T-helper 2 cell treated with Interferon-gamma antibody and Interleukin-4, amounts not matched to agents 5 μg/mL and 100 μg/mL, for 36 hours (primary cell): ENCODE data around the gene SPG21.
"Not testable (repeated sequence)": the region's sequence is repeated elsewhere in the genome, so short reads cannot be mapped to it uniquely, and the experiment has no call there.

Experiments
- DNase-seq: peaks from one replicate; pipeline ENCODE4 v3.0.0; 2021; ENCODE audit warnings: low spot score
- H3K27ac Mint-ChIP-seq: one replicate; pipeline ENCODE4 v1.8.0; 2021; ENCODE audit warnings: mild to moderate bottlenecking, mixed read lengths
- H3K27me3 Mint-ChIP-seq: one replicate; pipeline ENCODE4 v1.8.0; 2021; ENCODE audit warnings: low read depth, mixed read lengths
- H3K36me3 Mint-ChIP-seq: one replicate; pipeline ENCODE4 v1.8.0; 2021; ENCODE audit warnings: low read depth, mixed read lengths
- H3K4me1 Mint-ChIP-seq: one replicate; pipeline ENCODE4 v1.8.0; 2021; ENCODE audit warnings: low read depth, mixed read lengths
- H3K4me3 Mint-ChIP-seq: one replicate; pipeline ENCODE4 v1.8.0; 2022; ENCODE audit warnings: mild to moderate bottlenecking, moderate library complexity, mixed read lengths
- H3K9me3 Mint-ChIP-seq: one replicate; pipeline ENCODE4 v1.8.0; 2021; ENCODE audit warnings: mixed read lengths

Gene SPG21

DNA sequence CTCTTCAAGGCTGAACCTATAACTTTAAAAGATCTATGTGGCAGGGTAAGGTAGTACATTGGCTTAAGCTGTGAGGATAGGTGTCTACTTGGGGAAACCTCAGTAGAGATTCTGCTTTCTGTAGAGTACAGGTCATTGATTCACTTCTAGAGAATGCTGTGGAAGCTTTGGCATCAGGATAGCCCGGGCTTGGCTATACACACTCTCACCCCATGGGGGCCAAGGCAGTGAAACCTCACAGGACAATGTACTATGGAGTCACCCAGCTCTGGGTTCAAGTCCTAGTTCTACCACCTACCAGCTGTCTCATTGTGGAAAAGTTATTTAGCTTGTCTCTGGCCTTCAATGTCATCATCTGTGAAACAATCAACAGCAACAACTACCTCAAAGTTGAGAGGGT is 30.7 kb upstream of the SPG21 start:
- Mint-ChIP-seq H3K36me3 (peaks cover 40% of the 10 kb centered on the region), H3K4me3 (no peak overlapping the region)

DNA sequence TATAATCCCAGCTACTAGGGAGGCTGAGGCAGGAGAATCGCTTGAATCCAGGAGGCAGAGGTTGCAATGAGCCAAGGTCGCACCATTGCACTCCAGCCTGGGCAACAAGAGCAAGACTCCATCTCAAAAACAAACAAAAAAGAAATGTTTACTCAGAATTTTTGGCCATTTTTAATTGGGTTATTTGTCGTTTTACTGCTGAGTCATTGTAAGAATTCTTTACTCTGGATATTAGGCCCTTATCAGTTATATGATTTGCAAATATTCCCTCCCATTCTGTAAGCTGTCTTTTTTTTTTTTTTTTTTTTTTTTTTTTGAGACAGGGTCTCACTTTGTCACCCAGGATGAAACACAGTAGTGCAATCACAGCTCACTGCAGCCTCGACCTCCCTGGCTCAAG is 21.5 kb upstream of the SPG21 start:
- not testable (repeated sequence) for DNase-seq, H3K27me3 Mint-ChIP-seq, H3K4me1 Mint-ChIP-seq, H3K27ac Mint-ChIP-seq, H3K4me3 Mint-ChIP-seq
- peaks cover 34% of the 10 kb centered on the region for H3K36me3 Mint-ChIP-seq
- peaks cover 11% of the 10 kb centered on the region for H3K9me3 Mint-ChIP-seq

More for the DNA sequence above, 30.7 kb upstream of the SPG21 start:
- no peak for DNase-seq
- Mint-ChIP-seq H3K27ac (no peak overlapping the region), H3K4me1 (no peaks in the 10 kb centered on the region), H3K27me3 (no peaks in the 10 kb centered on the region), H3K9me3 (no peaks in the 10 kb centered on the region)

DNA sequence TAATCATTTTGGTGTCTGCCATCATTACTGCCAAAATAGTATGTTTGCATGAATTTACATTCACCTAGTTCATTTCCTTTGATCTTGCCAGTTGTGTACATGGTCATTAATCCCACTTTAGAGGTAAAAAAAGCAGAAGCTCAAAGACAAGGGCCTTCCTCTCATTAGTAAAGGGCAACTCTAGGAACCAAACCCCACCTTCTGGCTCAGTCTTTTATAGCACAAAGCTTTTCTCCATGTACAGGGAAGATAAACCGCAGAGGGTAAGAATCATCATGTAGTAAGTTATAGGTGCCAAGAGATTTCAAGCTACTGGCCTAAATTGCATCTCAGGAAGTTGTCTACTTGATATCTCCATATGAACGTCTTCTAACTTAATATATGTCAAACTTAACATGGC is 19.3 kb upstream of the SPG21 start:
- Mint-ChIP-seq H3K27ac (no peak overlapping the region), H3K4me1 (no peaks in the 10 kb centered on the region), H3K4me3 (no peak overlapping the region), H3K9me3 (peaks cover 11% of the 10 kb centered on the region), H3K36me3 (peaks cover 21% of the 10 kb centered on the region), H3K27me3 (no peaks in the 10 kb centered on the region)
- DNase-seq = no peak

DNA sequence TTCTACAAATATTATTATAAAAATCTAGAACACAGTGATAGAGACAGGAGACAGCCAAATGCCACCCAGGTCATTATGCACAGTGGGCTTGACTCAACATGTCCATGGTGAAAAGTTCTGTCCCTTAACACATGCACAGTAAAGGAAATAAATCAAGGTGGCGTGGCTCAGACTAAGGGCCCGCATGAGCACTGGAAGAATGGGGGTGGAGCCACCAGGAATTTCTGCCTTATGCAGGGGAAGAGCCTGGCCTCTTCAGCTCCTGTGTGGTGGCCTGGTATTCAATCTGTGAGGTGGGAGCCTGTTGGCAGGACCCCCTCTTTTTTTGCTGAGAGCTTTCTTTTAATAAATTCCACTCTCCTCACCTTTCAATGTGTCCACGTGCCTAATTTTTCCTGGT is 17.2 kb upstream of the SPG21 start:
- H3K4me1 Mint-ChIP-seq = no peaks in the 10 kb centered on the region
- DNase-seq = no peak
- H3K27ac Mint-ChIP-seq = no peak overlapping the region
- H3K9me3 Mint-ChIP-seq = no peaks in the 10 kb centered on the region
- no peaks in the 10 kb centered on the region for H3K27me3 Mint-ChIP-seq
- H3K36me3 Mint-ChIP-seq = peaks cover 10% of the 10 kb centered on the region
- no peak overlapping the region for H3K4me3 Mint-ChIP-seq

DNA sequence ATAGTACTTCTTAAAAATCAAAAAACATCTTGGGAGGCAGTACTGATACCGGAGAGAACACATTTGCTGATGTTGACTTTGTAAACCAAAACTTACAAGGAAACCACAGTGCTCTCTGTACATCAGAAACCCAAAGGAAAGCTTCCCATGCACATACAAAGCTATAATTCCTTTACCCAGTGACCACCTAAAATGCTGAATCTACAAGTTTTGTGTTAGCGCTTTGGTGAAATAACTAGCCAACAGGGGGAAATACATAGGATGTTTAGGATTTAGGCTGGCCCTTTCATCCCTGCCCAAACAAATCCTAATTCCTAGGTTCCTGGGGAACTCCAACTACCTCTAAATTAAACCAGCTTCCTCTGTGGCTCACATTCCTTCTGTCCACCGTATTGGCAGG is 15.3 kb upstream of the SPG21 start:
- H3K36me3 Mint-ChIP-seq = peaks cover 8% of the 10 kb centered on the region
- no peaks in the 10 kb centered on the region for H3K4me1 Mint-ChIP-seq
- no peak for DNase-seq
- H3K27me3 Mint-ChIP-seq = no peaks in the 10 kb centered on the region
- H3K27ac Mint-ChIP-seq = no peak overlapping the region
- H3K4me3 Mint-ChIP-seq = no peak overlapping the region
- H3K9me3 Mint-ChIP-seq = no peaks in the 10 kb centered on the region

DNA sequence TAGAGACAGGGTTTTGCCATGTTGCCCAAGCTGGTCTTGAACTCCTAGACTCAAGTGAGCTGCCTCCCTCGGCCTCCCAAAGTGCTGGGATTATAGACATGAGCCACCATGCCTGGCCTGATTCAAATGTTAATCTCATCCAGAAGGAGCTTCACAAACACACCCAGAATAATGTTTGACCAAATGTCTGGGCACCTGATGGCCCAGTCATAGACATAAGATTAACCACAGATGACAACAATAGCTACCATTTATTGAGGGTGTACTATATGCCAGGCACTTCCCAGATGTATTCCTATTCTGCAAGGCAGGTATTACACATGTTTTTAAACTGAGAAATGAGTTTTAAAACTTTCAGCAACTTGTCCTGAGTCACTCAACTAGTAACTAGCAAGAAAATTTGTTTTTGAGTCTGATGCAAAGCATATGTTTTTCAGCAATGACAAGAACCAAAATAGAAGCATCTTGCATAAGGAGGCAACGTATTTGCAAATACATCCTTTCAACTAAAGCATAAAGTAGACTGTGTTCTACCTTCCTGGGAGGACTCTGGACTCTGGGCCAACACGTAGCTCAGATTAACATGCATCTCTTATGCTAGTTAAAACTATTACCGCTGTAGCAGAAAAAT is 8.1 kb upstream of the SPG21 start:
- Mint-ChIP-seq H3K27ac (no peak overlapping the region), H3K4me1 (peaks cover 4% of the 10 kb centered on the region), H3K4me3 (no peak overlapping the region), H3K36me3 (peaks cover 1% of the 10 kb centered on the region), H3K9me3 (no peaks in the 10 kb centered on the region), H3K27me3 (no peaks in the 10 kb centered on the region)
- no peak for DNase-seq

DNA sequence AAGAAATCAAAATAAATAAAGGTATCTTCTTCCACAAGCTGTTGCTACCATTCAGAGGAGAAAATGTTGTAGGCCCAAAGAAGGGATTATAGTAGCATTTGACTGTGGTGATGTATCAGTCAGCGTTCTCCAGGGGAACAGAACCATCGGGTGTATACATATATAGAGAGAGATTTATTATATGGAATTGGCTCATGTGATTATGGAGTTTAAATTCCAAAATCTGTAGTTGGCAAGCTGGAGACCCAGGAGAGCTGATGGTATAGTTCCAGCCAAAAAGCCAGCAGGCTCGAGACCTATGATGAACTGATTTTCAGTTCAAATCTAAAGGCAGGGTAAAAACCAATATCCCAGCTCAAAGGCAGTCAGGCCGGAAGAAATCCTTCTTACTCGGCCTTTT is 7.4 kb upstream of the SPG21 start:
- Mint-ChIP-seq H3K4me1 (peaks cover 5% of the 10 kb centered on the region), H3K27me3 (no peaks in the 10 kb centered on the region), H3K27ac (no peak overlapping the region), H3K4me3 (no peak overlapping the region), H3K36me3 (no peaks in the 10 kb centered on the region), H3K9me3 (no peaks in the 10 kb centered on the region)
- no peak for DNase-seq

DNA sequence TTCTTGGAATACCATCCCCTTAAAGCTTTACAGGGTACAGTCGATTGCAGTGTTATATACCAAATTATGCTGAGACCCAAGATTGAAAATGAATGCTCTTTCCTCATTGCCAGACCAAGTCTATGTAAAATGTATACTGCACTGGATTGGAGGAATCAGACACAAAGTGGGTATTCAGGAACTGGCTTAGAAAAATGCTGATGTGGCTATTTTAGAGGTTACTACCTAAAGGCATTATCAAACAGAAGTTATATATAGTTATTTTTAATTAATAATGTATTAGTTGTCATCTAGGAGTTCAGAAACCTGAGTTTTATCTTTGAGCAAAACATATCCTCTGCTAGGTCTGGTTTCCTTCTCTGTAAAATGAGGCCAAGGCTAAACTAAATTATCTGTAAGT is 3.6 kb upstream of the SPG21 start:
- peaks cover 2% of the 10 kb centered on the region for H3K36me3 Mint-ChIP-seq
- H3K4me3 Mint-ChIP-seq = peak overlapping the region; percentile 55
- H3K9me3 Mint-ChIP-seq = no peaks in the 10 kb centered on the region
- peak overlapping the region; percentile 16 for H3K27ac Mint-ChIP-seq
- H3K27me3 Mint-ChIP-seq = no peaks in the 10 kb centered on the region
- H3K4me1 Mint-ChIP-seq = peaks cover 21% of the 10 kb centered on the region
- no peak for DNase-seq

DNA sequence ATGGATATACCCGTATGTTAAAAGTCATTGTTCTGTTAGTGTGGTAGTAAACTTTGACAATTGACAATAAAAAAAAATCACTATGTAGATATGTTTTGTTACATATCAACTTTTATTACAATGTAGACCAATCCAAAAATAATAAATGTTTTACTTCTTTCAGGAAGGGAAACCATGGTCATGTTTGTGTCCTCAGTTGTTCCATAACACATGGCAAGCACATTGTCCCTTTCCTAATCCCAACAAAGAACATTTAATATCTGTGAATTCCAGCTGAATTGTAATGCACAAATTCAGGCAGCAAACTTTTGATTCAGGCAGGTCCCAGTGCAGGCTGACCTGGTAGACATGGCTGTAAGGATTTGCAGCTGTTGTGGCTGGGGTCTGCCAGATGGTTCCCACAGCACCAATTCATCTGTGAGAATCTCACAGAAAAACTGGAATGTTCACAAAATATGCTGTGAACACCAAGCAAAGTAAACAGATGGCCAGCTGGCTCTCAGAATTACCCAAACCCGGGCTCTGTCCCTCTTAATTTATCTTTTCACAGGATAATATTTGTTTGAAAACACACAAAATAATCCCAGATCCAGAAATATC is 1.9 kb upstream of the SPG21 start:
- Mint-ChIP-seq H3K4me3 (peak overlapping the region; percentile 11), H3K27me3 (no peaks in the 10 kb centered on the region), H3K27ac (no peak overlapping the region), H3K36me3 (peaks cover 6% of the 10 kb centered on the region), H3K4me1 (peaks cover 30% of the 10 kb centered on the region), H3K9me3 (no peaks in the 10 kb centered on the region)
- no peak for DNase-seq

DNA sequence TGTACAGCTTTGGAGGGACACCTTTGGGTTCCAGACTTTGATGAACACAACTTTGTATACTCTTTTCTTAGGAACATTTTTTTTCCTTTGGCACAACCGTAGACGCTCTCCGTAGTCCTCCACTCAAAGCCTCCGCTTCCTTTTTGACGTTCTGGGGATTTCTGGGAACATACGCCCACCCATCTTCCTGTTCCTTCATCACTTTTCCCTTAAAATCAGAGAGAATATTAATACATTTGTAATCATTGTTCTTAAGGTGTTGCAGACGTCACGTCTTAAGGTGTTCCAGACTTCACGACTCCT is 405 bp upstream of the SPG21 start:
- H3K27me3 Mint-ChIP-seq = no peaks in the 10 kb centered on the region
- H3K4me3 Mint-ChIP-seq = peak overlapping the region; percentile 89
- H3K27ac Mint-ChIP-seq = peak overlapping the region; percentile 90
- H3K36me3 Mint-ChIP-seq = peaks cover 9% of the 10 kb centered on the region
- DNase-seq = no peak
- H3K4me1 Mint-ChIP-seq = peaks cover 38% of the 10 kb centered on the region
- H3K9me3 Mint-ChIP-seq = no peaks in the 10 kb centered on the region

DNA sequence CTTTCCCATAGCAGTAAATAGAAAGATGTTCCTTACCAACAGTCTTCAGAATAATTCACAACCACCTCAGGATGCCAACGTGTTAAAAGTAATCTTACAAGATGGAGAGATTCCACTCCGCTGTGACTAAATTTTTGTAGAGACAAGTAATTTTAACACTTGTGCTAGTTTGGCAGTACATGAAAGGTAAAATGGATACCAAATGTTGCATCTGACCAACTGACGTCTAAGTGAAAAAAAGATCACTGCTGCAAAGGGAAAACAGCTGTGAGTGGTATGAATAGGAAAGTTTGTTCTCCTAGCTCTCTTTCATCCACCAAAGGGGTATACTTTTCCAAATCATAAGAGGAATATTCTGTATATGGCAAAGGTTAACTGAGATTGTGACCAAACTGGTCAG is 2.6 kb downstream of the SPG21 start:
- H3K4me3 Mint-ChIP-seq = no peak overlapping the region
- no peak for DNase-seq
- H3K9me3 Mint-ChIP-seq = no peaks in the 10 kb centered on the region
- peaks cover 39% of the 10 kb centered on the region for H3K4me1 Mint-ChIP-seq
- peaks cover 9% of the 10 kb centered on the region for H3K36me3 Mint-ChIP-seq
- no peaks in the 10 kb centered on the region for H3K27me3 Mint-ChIP-seq
- no peak overlapping the region for H3K27ac Mint-ChIP-seq

DNA sequence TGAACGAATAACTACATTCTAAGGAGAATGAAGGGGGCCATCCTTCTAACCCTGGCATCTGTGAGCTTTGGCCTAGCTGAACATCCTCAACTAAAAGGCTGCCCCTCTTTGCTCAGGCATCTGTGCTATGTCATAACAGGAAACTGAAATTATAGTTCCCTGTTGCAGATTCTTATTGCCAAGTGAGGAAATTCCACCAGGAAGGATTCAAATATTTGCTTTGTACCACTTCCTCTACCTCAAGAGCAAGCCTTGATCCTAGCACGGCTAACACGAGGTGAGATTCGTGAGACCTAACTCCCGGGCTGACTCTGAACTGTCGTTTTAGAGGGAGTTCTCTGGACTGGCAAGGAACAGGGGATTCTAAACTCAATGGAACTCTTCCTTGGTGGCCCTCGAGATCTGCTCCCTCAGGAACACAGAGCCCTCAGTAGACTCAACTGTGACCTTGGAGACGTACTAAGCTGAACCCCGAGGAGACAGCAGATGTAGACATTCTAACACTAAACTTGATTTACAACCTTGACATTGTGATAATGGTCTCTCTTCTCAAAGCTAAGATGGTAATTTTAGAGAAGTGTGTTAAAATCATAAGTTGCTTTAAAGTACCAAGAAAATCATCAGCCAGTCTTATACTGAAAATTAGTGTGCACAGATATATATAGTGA is 4.2 kb downstream of the SPG21 start:
- no peaks in the 10 kb centered on the region for H3K27me3 Mint-ChIP-seq
- no peak overlapping the region for H3K4me3 Mint-ChIP-seq
- no peak overlapping the region for H3K27ac Mint-ChIP-seq
- peaks cover 16% of the 10 kb centered on the region for H3K36me3 Mint-ChIP-seq
- peaks cover 38% of the 10 kb centered on the region for H3K4me1 Mint-ChIP-seq
- no peak for DNase-seq
- H3K9me3 Mint-ChIP-seq = no peaks in the 10 kb centered on the region

DNA sequence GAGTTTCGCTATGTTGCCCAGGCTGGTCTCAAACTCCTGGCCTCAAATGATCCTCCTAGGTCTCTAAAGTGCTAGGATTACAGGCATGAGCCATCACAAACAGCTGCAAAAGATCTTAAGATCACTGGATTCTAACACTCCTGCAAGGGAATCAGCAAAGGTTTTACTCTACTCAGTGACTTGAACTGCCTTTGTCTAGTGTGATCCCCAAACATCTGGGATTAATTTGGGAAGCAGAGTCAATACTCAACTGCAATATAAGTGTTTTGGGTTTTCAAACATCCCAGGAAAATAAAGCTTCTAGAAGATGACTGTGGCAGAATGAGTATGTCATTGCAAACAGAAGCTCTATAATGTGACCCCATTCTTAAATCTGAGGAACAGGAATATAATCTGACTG is 7.2 kb downstream of the SPG21 start:
- Mint-ChIP-seq H3K36me3 (peaks cover 29% of the 10 kb centered on the region), H3K27ac (no peak overlapping the region), H3K4me1 (peaks cover 22% of the 10 kb centered on the region), H3K27me3 (no peaks in the 10 kb centered on the region), H3K9me3 (no peaks in the 10 kb centered on the region), H3K4me3 (no peak overlapping the region)
- no peak for DNase-seq

DNA sequence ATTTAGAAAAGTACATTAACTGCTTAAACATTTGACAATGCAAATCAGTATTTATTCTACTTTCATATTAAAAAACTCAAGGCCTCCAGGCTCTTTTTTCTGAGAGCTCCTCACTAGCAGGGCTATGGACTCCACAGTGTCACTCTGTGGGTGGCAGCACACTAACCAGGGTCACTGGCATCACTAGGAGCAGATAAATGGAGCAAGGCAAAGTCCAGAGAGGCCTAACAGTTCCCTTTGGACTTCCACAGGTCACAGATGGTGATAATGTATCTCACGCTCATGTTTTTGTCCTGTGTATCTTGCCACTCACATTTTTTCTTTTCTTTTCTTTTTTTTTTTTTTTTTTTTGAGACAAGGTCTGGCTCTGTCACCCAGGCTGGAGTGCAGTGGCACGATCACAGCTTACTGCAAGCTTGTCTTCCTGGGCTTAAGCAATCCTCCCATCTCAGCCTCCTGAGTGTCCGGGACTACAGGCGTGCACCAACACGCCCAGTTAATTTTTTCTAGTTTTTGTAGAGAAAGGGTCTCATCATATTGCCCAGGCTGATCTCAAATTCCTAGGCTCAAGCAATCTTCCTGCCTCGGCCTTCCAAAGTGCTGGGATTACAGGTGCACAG is 7.8 kb downstream of the SPG21 start:
- H3K9me3 Mint-ChIP-seq = no peaks in the 10 kb centered on the region
- H3K27me3 Mint-ChIP-seq = no peaks in the 10 kb centered on the region
- no peak overlapping the region for H3K4me3 Mint-ChIP-seq
- DNase-seq = no peak
- no peak overlapping the region for H3K27ac Mint-ChIP-seq
- H3K36me3 Mint-ChIP-seq = peaks cover 29% of the 10 kb centered on the region
- peaks cover 17% of the 10 kb centered on the region for H3K4me1 Mint-ChIP-seq
